Activated B cell treated with CpG ODN at 0.5 μM for 24 hours (primary cell): Measurements from ENCODE around the gene DNAJB4. TPM values are rescaled to one million over a fixed set of nuclear protein-coding genes. Genes with fewer than 3 reads are reported as not detected.

Source experiments
- ATAC-seq: fragments of 200-7000 bp; cut with Tn5 transposase; one replicate; pipeline ENCODE4 v1.10.0; 2021; ENCODE audit warnings: low read depth, mild to moderate bottlenecking, moderate library complexity
- CTCF ChIA-PET: fragments of 350-600 bp; sonication (Branson Sonifier 250); formaldehyde crosslinking; loops from one replicate; lab custom pipeline; 2021; ENCODE audit warnings: antibody characterized with exemption; lab: Charles Lee
- POLR2A ChIA-PET: fragments of 350-600 bp; sonication (Branson Sonifier 250); formaldehyde crosslinking; loops from one replicate; lab custom pipeline; 2021; ENCODE audit warnings: antibody characterized with exemption; lab: Charles Lee
- DNase-seq: peaks from one replicate; pipeline ENCODE4 v3.0.0; 2022
- H3K27ac Mint-ChIP-seq: one replicate; pipeline ENCODE4 v1.8.0; 2020; ENCODE audit warnings: mixed read lengths
- H3K27me3 Mint-ChIP-seq: one replicate; pipeline ENCODE4 v1.8.0; 2021; ENCODE audit warnings: mixed read lengths
- H3K36me3 Mint-ChIP-seq: one replicate; pipeline ENCODE4 v1.8.0; 2021; ENCODE audit warnings: low read depth, mixed read lengths
- H3K4me1 Mint-ChIP-seq: one replicate; pipeline ENCODE4 v1.8.0; 2021; ENCODE audit warnings: mixed read lengths
- H3K4me3 Mint-ChIP-seq: one replicate; pipeline ENCODE4 v1.8.0; 2020; ENCODE audit warnings: mild to moderate bottlenecking, mixed read lengths
- H3K9me3 Mint-ChIP-seq: one replicate; pipeline ENCODE4 v1.8.0; 2020; ENCODE audit warnings: mixed read lengths
- intact Hi-C: fragments of 100-400 bp; cut with micrococcal nuclease; formaldehyde crosslinking; loops from one replicate; pipeline ENCODE4 v1.15.1; 2024
- total RNA-seq: library from RNA; stranded (reverse); gene quantifications from 2 replicates; pipeline ENCODE4 v1.2.3, GENCODE V29; 2022
- TF ChIP-seq, protein P1 (sequence below): fragments of 200-600 bp; IDR thresholded peaks from one replicate; pipeline ENCODE4 v1.8.0; 2022; ENCODE audit warnings: antibody characterized with exemption, mild to moderate bottlenecking

The DNAJB4 gene
- total RNA-seq, 1 donor from 2014 or later: 11.9 TPM

DNA sequence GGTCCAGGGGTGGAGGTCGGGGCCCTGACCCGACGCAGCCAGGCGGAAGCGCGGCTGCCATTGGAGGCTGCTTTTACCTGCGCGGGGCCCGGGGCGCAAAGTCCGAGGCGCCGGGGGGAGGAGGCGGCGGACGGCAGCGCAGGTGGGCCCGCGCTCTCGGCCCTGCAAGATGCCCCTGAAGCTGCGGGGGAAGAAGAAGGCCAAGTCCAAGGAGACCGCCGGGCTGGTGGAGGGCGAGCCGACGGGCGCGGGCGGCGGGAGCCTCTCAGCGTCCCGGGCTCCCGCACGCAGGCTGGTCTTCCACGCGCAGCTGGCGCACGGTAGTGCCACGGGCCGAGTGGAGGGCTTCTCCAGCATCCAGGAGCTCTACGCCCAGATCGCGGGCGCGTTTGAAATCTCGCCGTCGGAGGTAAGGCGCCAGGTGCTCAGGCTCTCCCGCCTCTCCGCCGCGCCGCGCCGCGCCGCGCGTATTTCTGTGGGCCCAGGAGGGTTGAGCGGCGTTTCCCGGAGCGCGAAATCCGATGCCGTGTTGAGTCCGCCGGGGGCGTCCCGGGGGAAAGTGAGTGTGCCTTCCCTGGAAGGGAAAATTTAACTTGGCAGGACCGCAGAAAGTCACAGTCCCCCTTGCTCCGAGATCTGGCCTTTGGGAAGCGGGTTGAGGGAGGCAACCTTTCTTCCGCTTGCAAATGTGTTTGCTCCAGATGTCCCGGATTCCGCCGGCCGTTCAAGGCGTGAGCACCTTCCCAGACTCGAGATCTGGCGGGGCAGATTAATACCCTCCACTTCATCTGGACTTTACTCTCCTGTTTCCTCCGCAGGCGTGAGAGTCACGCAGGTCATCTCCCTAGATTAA, 41.4 kb downstream of the DNAJB4 start, which contains the start of gene GIPC2:
GIPC2 (plus strand) TSS at position 41 of the 853 bp plus-strand sequence; CDS start at position 170, 129 bp downstream.
- H3K27me3 Mint-ChIP-seq: peaks cover 41% of the 10 kb centered on the region

DNA sequence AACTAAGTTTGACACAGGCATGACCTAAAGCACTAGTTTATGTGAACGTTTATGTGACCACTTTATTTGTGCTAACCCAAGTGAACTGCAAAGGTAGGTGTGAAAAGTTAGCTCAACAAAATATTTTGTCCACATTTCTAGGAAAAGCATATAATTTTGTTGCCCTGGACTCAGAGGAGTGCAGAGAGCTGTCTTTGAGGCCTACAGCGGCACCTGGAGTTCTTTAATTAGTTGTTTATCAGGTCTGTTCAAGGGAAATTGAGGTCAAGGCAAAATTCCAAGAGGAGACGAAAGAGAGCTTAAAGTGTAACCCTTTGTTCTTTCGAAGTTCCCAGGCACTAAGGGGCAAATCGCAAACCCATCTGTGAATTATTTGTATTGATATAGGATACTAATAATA, 42.4 kb downstream of the DNAJB4 start:
- Mint-ChIP-seq H3K27me3 (peaks cover 43% of the 10 kb centered on the region), H3K4me1 (peaks cover 16% of the 10 kb centered on the region), H3K36me3 (no peaks in the 10 kb centered on the region), H3K4me3 (peak overlapping the region; percentile 82), H3K27ac (no peak overlapping the region), H3K9me3 (no peaks in the 10 kb centered on the region)
- no peak for ATAC-seq
- POLR2A ChIA-PET: no interaction called here
- intact Hi-C loops: no loop called here
- DNase-seq: no peak
- TF ChIP-seq, protein P1, sequence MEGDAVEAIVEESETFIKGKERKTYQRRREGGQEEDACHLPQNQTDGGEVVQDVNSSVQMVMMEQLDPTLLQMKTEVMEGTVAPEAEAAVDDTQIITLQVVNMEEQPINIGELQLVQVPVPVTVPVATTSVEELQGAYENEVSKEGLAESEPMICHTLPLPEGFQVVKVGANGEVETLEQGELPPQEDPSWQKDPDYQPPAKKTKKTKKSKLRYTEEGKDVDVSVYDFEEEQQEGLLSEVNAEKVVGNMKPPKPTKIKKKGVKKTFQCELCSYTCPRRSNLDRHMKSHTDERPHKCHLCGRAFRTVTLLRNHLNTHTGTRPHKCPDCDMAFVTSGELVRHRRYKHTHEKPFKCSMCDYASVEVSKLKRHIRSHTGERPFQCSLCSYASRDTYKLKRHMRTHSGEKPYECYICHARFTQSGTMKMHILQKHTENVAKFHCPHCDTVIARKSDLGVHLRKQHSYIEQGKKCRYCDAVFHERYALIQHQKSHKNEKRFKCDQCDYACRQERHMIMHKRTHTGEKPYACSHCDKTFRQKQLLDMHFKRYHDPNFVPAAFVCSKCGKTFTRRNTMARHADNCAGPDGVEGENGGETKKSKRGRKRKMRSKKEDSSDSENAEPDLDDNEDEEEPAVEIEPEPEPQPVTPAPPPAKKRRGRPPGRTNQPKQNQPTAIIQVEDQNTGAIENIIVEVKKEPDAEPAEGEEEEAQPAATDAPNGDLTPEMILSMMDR: no peak
- CTCF ChIA-PET: no interaction called here

More for the DNA sequence above, 41.4 kb downstream of the DNAJB4 start, which contains the start of gene GIPC2:
- peak; percentile 31 for ATAC-seq
- peak; percentile 25 for DNase-seq
- H3K27ac Mint-ChIP-seq: no peak within 1 kb of the TSS
- CTCF ChIA-PET: no interaction called here
- POLR2A ChIA-PET: interaction anchor here (1.0 kb wide), 1 partner anchor 42 kb away, joined by 4 read pairs; the partner anchor contains the start of gene DNAJB4
- peak within 1 kb of the TSS; percentile 82 for H3K4me3 Mint-ChIP-seq
- intact Hi-C loops: no loop called here
- no peaks in the 10 kb centered on the region for H3K9me3 Mint-ChIP-seq
- peaks cover 16% of the 10 kb centered on the region for H3K4me1 Mint-ChIP-seq
- TF ChIP-seq, protein P1: no peak
- no peaks in the 10 kb centered on the region for H3K36me3 Mint-ChIP-seq

DNA sequence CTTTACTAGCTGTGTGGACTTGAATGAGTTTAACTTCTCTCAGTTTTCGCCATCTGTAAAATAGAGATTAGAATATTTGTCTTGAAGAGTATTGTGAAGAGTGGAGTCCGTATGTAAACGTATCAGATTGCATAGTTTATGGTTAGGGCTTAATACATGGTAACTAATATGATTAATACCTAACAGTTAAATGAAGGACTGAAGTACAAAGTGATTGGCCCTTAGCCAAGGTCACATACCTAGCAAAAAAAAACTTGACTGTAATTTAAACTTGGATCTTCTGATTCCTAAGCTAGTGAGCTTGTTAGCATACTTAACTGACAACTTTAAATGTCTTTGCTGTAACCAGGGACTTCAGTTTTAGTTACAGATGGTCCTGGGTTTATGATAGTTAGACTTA, 42.9 kb downstream of the DNAJB4 start:
- POLR2A ChIA-PET: no interaction called here
- no peak for ATAC-seq
- DNase-seq: no peak
- Mint-ChIP-seq H3K4me1 (peaks cover 16% of the 10 kb centered on the region), H3K27ac (no peak overlapping the region), H3K27me3 (peaks cover 43% of the 10 kb centered on the region), H3K9me3 (no peaks in the 10 kb centered on the region), H3K36me3 (no peaks in the 10 kb centered on the region), H3K4me3 (peak overlapping the region; percentile 17)
- CTCF ChIA-PET: no interaction called here
- TF ChIP-seq, protein P1: no peak
- intact Hi-C loops: no loop called here

DNA sequence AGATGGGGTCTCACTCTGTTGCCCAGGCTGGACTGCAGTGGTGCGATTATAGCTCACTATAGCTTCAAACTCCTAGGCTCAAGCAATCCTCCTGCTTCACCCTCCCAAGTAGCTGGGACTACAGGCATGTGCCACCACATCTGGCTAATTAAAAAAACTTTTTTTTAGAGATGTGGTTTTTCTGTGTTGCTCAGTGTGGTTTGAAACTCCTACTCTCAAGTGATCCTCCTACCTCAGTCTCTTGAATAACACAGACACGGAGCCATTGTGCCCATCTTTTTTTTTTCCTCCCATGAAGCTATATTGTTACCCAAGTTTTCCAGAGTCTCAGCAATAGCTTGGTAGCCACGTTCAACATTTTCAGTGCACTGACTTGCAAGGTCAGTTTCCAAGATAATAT, 43.7 kb downstream of the DNAJB4 start:
- TF ChIP-seq, protein P1: no peak
- H3K36me3 Mint-ChIP-seq: no peaks in the 10 kb centered on the region
- CTCF ChIA-PET: no interaction called here
- peaks cover 43% of the 10 kb centered on the region for H3K27me3 Mint-ChIP-seq
- no peaks in the 10 kb centered on the region for H3K9me3 Mint-ChIP-seq
- no peak overlapping the region for H3K27ac Mint-ChIP-seq
- no peak overlapping the region for H3K4me3 Mint-ChIP-seq
- H3K4me1 Mint-ChIP-seq: peaks cover 16% of the 10 kb centered on the region
- ATAC-seq (no peak), DNase-seq (no peak)
- POLR2A ChIA-PET: no interaction called here
- intact Hi-C loops: no loop called here

DNA sequence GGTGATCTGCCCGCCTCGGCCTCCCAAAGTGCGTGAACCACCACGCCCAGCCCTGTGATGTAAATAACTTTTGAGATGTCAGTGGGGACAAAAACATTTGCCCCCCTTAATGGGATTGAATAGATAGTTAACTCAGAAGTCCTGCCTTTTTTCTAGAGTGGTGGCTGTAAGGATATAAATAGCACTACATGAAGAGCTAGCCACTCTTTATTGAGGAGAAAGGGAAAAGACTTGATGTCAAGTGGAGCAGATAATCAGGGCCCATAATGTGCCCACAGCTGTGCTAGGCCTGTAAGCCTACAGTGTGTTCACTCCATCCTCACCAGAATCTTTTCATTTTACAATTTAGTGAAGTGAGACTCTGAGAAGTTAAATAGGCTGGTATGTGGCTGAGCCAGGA, 44.7 kb downstream of the DNAJB4 start:
- no peak for DNase-seq
- peaks cover 16% of the 10 kb centered on the region for H3K4me1 Mint-ChIP-seq
- H3K4me3 Mint-ChIP-seq: no peak overlapping the region
- intact Hi-C loops: no loop called here
- ATAC-seq: no peak
- ChIA-PET POLR2A (no interaction called here), CTCF (interaction anchor here (0.7 kb wide), 1 partner anchor 44 kb away, joined by 5 read pairs; the partner anchor contains the start of gene DNAJB4)
- no peak overlapping the region for H3K27ac Mint-ChIP-seq
- H3K36me3 Mint-ChIP-seq: no peaks in the 10 kb centered on the region
- H3K27me3 Mint-ChIP-seq: peaks cover 43% of the 10 kb centered on the region
- no peaks in the 10 kb centered on the region for H3K9me3 Mint-ChIP-seq
- TF ChIP-seq, protein P1: no peak
